Measurements from ENCODE around the gene KIF26B. TPM values are rescaled to one million over a fixed set of nuclear protein-coding genes. Genes with fewer than 3 reads are reported as not detected.

Gene KIF26B
- total and polyA plus RNA-seq, 2 of the 4 experiments (the other 2 are of a cell fraction): 0.53 to 0.54 TPM

DNA sequence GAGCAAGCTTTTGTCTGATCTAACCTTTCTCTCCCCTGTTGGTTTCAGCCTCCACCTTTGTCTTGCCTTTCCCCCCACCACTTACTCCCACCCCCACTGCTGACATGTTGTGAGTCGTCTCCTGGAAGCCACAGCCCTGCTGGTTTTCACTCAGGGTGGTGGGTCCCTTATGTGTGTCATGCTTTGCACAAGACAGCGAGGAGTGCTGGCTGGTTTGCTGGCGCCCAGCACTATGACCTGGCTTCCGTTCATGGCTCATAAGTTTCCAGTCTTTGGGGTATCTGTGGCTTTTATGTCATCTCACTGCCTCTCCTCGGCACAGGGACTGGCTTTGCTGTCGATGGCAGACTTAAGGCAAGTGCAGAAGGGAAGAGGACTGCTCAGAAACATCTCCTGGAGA is 177.7 kb downstream of the KIF26B start:
- H3K4me3 ChIP-seq (ENCODE audit: insufficient read depth, low read depth, low read length): no peak overlapping the region
- no peak overlapping the region for H3K4ac ChIP-seq (ENCODE audit: low read depth, low read length)
- H3K23ac ChIP-seq (ENCODE audit: low read depth, low read length): no peak overlapping the region
- H4K91ac ChIP-seq (ENCODE audit: insufficient read depth, low read depth, low read length): no peak overlapping the region
- no peak overlapping the region for H3K9ac ChIP-seq (ENCODE audit: low read depth, low read length)
- dilution Hi-C loops (cut with HindIII; ENCODE audit: low sequenced_read_pairs, unreplicated experiment) (no loop called here), intact Hi-C loops (cut with micrococcal nuclease) (no loop called here), in situ Hi-C loops (cut with MboI; ENCODE audit: low sequenced_read_pairs) (no loop called here)
- H3K9me3 ChIP-seq (ENCODE audit: control insufficient read depth, insufficient read depth, low read length): no peaks in the 10 kb centered on the region
- H3K27me3 ChIP-seq (ENCODE audit: control insufficient read depth, insufficient read depth, low read length): no peaks in the 10 kb centered on the region
- no peaks in the 10 kb centered on the region for H3K4me1 ChIP-seq (ENCODE audit: control insufficient read depth, insufficient read depth, low read length)
- BruUV-seq (replicated peaks): no TSS peak
- peak; percentile 7 for DNase-seq
- ChIA-PET POLR2A (ENCODE audit: unreplicated experiment) (no interaction called here), CTCF (no interaction called here)
- H3K18ac ChIP-seq (ENCODE audit: low read depth, low read length): no peak overlapping the region
- H3K27ac ChIP-seq (ENCODE audit: insufficient read depth, low read length): no peak overlapping the region
- no peaks in the 10 kb centered on the region for H4K20me1 ChIP-seq (ENCODE audit: insufficient read depth, low read length)
- no peak overlapping the region for H3K14ac ChIP-seq (replicated peaks; ENCODE audit: low read depth, low read length)
- H3K56ac ChIP-seq (ENCODE audit: extremely low read depth, insufficient read depth, low read length): no peak overlapping the region
- no peak overlapping the region for H2AK9ac ChIP-seq (replicated peaks; ENCODE audit: low read depth, low read length, poor library complexity)
- ATAC-seq (ENCODE audit: low read depth): no peak
- no peak overlapping the region for H2BK20ac ChIP-seq (ENCODE audit: low read depth, low read length)
- H3K9me1 ChIP-seq (ENCODE audit: insufficient read depth, low read length): no peaks in the 10 kb centered on the region
- no peak overlapping the region for H4K5ac ChIP-seq (ENCODE audit: low read depth, low read length)
- H2AFZ ChIP-seq (replicated peaks; ENCODE audit: low read length, poor library complexity): no peak overlapping the region
- no peaks in the 10 kb centered on the region; a peak in 1 of 4 replicates for H3K79me1 ChIP-seq (ENCODE audit: low read depth in 1 of 2, low read length in 2 of 2)
- H2BK120ac ChIP-seq (ENCODE audit: low read depth, low read length): no peak overlapping the region
- no peaks in the 10 kb centered on the region for H3K36me3 ChIP-seq (ENCODE audit: control insufficient read depth, insufficient read depth, low read length)
- H2BK5ac ChIP-seq (ENCODE audit: low read depth, low read length, poor library complexity, severe bottlenecking): no peak overlapping the region
- WGBS, 2 experiments (ENCODE audit: extremely low coverage in 2 of 2, insufficient read length in 1 of 2): no CpG with 5 or more reads among the region's 6 CpGs
- H2AK5ac ChIP-seq (ENCODE audit: low read depth, low read length): no peak overlapping the region
- no peak overlapping the region for H3K4me2 ChIP-seq (ENCODE audit: low read depth, low read length)
- no peak overlapping the region for H4K8ac ChIP-seq (ENCODE audit: low read depth in 2 of 2, low read length in 2 of 2)
- no peak overlapping the region for H2BK15ac ChIP-seq (ENCODE audit: low read depth, low read length)
- TF ChIP-seq RFX5 (IDR thresholded peaks at IDR 0.05; ENCODE audit: low read depth, low read length) (no peak), POLR2A (IDR thresholded peaks at IDR 0.05; ENCODE audit: low read depth, low read length) (no peak), BHLHE40 (IDR thresholded peaks at IDR 0.05; ENCODE audit: low read depth, low read length) (no peak), MAZ (IDR thresholded peaks at IDR 0.05; ENCODE audit: borderline replicate concordance, low read depth, low read length) (no peak), MXI1 (IDR thresholded peaks at IDR 0.05; ENCODE audit: borderline replicate concordance, low read depth, low read length) (no peak), MAFK (IDR thresholded peaks at IDR 0.05; ENCODE audit: low read depth, low read length) (no peak), SMC3 (IDR thresholded peaks at IDR 0.05; ENCODE audit: low read depth, low read length) (no peak), FOS (IDR thresholded peaks at IDR 0.05; ENCODE audit: low read depth, low read length) (no peak), NFE2L2 (IDR thresholded peaks at IDR 0.05; ENCODE audit: low read depth, low read length) (no peak)
- TF ChIP-seq, protein P1, sequence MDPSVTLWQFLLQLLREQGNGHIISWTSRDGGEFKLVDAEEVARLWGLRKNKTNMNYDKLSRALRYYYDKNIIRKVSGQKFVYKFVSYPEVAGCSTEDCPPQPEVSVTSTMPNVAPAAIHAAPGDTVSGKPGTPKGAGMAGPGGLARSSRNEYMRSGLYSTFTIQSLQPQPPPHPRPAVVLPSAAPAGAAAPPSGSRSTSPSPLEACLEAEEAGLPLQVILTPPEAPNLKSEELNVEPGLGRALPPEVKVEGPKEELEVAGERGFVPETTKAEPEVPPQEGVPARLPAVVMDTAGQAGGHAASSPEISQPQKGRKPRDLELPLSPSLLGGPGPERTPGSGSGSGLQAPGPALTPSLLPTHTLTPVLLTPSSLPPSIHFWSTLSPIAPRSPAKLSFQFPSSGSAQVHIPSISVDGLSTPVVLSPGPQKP (IDR thresholded peaks at IDR 0.05; ENCODE audit: borderline replicate concordance, low read depth, low read length): no peak
- TF ChIP-seq, protein P2, sequence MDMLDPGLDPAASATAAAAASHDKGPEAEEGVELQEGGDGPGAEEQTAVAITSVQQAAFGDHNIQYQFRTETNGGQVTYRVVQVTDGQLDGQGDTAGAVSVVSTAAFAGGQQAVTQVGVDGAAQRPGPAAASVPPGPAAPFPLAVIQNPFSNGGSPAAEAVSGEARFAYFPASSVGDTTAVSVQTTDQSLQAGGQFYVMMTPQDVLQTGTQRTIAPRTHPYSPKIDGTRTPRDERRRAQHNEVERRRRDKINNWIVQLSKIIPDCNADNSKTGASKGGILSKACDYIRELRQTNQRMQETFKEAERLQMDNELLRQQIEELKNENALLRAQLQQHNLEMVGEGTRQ (IDR thresholded peaks at IDR 0.05; ENCODE audit: low read depth, low read length): no peak
- TF ChIP-seq, protein P3, sequence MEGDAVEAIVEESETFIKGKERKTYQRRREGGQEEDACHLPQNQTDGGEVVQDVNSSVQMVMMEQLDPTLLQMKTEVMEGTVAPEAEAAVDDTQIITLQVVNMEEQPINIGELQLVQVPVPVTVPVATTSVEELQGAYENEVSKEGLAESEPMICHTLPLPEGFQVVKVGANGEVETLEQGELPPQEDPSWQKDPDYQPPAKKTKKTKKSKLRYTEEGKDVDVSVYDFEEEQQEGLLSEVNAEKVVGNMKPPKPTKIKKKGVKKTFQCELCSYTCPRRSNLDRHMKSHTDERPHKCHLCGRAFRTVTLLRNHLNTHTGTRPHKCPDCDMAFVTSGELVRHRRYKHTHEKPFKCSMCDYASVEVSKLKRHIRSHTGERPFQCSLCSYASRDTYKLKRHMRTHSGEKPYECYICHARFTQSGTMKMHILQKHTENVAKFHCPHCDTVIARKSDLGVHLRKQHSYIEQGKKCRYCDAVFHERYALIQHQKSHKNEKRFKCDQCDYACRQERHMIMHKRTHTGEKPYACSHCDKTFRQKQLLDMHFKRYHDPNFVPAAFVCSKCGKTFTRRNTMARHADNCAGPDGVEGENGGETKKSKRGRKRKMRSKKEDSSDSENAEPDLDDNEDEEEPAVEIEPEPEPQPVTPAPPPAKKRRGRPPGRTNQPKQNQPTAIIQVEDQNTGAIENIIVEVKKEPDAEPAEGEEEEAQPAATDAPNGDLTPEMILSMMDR (conservative IDR thresholded peaks at IDR 0.05; ENCODE audit: low read depth, low read length): no peak

Measured in IMR-90 (cell line).